ENCODE measurements around the gene ENTHD1. TPM values are rescaled to one million over a fixed set of nuclear protein-coding genes. Genes with fewer than 3 reads are reported as not detected.

Gene ENTHD1
- total RNA-seq, 1 donor from 2014 or later, result not detected

DNA sequence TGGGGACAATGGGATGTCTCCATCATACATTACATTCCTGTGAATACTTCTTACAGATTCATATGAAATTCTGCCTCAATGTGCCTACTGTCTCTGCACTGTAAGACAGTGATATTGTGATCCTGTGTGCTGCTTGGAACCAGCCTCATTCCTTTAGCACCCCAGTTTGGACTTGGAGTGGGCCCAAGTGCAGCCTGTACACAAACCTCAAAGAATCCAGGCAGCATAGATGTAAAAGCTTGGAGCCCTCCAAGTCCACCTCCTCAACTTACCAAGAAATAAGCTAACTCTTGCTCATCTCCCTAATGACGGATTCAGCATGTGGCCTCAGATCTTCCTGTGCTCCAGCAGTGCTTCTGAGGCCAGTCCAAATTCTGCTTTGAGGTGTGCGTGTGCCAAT, 31.7 kb upstream of the ENTHD1 start:
- H3K27ac Mint-ChIP-seq (ENCODE audit: unreplicated experiment), result no peak overlapping the region
- no peaks in the 10 kb centered on the region for H3K36me3 Mint-ChIP-seq (ENCODE audit: unreplicated experiment)
- no peak for DNase-seq
- H3K4me3 Mint-ChIP-seq (ENCODE audit: unreplicated experiment), result no peak overlapping the region
- TF ChIP-seq, protein P1, sequence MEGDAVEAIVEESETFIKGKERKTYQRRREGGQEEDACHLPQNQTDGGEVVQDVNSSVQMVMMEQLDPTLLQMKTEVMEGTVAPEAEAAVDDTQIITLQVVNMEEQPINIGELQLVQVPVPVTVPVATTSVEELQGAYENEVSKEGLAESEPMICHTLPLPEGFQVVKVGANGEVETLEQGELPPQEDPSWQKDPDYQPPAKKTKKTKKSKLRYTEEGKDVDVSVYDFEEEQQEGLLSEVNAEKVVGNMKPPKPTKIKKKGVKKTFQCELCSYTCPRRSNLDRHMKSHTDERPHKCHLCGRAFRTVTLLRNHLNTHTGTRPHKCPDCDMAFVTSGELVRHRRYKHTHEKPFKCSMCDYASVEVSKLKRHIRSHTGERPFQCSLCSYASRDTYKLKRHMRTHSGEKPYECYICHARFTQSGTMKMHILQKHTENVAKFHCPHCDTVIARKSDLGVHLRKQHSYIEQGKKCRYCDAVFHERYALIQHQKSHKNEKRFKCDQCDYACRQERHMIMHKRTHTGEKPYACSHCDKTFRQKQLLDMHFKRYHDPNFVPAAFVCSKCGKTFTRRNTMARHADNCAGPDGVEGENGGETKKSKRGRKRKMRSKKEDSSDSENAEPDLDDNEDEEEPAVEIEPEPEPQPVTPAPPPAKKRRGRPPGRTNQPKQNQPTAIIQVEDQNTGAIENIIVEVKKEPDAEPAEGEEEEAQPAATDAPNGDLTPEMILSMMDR (IDR thresholded peaks at IDR 0.05; ENCODE audit: partially characterized antibody, unreplicated experiment), result no peak
- peaks cover 5% of the 10 kb centered on the region for H3K4me1 Mint-ChIP-seq (ENCODE audit: low read depth, unreplicated experiment)
- H3K9me3 Mint-ChIP-seq (ENCODE audit: unreplicated experiment), result peaks cover 1% of the 10 kb centered on the region
- H3K27me3 Mint-ChIP-seq (ENCODE audit: unreplicated experiment), result no peaks in the 10 kb centered on the region

DNA sequence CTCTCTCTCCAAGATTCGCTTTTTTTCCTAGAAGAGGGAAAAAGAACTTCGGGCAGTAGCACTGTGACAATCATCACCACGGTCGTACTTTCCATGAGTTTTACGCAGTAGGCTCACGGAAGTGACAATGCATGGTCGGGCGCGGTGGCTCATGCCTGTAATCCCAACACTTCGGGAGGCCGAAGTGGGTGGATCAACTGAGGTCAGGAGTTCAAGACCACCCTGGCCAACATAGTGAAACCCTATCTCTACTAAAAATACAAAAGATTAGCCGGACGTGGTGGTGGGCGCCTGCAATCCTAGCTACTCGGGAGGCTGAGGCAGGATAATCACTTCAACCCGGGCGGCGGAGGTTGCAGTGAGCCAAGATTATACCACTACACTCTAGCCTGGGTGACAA, 30.7 kb upstream of the ENTHD1 start:
- peaks cover 7% of the 10 kb centered on the region for H3K4me1 Mint-ChIP-seq (ENCODE audit: low read depth, unreplicated experiment)
- H3K36me3 Mint-ChIP-seq (ENCODE audit: unreplicated experiment), result no peaks in the 10 kb centered on the region
- no peaks in the 10 kb centered on the region for H3K27me3 Mint-ChIP-seq (ENCODE audit: unreplicated experiment)

DNA sequence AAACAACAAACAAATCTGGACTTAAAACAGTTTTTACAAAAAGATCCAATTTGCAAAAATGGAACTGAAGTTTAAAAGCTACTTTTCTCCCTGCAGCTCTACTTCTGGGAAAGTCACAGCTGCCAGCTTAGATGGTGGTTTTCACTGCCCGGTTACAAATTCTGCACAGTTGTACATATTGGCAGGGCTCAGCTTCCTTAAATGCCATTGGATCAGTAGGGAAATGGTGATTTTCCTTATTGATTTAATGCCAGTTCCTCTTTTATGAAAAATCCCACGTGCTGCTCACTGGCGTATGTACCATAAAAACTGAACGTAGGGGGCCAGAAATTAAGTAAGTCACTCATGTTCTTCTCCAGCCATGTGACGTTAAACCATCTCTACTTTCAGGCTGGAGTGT, 30.1 kb upstream of the ENTHD1 start:
- Mint-ChIP-seq H3K4me1 (ENCODE audit: low read depth, unreplicated experiment) (peaks cover 7% of the 10 kb centered on the region), H3K36me3 (ENCODE audit: unreplicated experiment) (no peaks in the 10 kb centered on the region), H3K4me3 (ENCODE audit: unreplicated experiment) (no peak overlapping the region), H3K27ac (ENCODE audit: unreplicated experiment) (no peak overlapping the region), H3K27me3 (ENCODE audit: unreplicated experiment) (no peaks in the 10 kb centered on the region), H3K9me3 (ENCODE audit: unreplicated experiment) (peaks cover 1% of the 10 kb centered on the region)
- TF ChIP-seq, protein P1 (IDR thresholded peaks at IDR 0.05; ENCODE audit: partially characterized antibody, unreplicated experiment), result no peak
- no peak for DNase-seq

More for the DNA sequence above, 30.7 kb upstream of the ENTHD1 start:
- no peak for DNase-seq
- Mint-ChIP-seq H3K27ac (ENCODE audit: unreplicated experiment) (no peak overlapping the region), H3K4me3 (ENCODE audit: unreplicated experiment) (no peak overlapping the region), H3K9me3 (ENCODE audit: unreplicated experiment) (peaks cover 1% of the 10 kb centered on the region)
- TF ChIP-seq, protein P1 (IDR thresholded peaks at IDR 0.05; ENCODE audit: partially characterized antibody, unreplicated experiment), result no peak

DNA sequence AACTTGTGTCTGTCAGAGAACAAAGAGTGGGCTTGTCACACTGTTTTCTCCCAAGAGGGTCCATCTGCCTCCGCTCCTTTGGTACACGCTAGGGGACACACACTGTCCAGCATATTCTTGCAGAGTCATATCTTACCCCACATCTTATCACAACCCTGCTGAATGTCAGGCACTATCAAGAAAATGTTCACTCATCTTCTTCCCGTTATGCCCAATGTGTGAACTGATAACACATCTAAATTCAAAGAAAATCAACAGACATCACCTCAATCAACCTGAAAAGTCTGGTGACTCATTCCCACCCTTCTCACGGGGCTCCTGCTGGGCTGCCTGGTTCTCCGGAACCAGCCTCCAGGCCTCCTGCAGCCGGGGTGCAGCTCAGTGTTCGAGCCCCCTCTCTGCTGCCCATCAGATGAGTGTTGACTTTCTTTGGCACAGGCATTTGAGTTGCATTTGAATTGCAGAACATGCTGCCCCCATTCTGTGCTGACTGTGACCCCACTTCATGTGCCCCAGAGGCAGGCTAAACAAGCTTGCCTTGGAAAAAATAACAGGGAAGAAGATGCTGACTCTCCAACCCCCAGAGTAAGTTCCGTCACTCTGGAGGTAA, 26.7 kb upstream of the ENTHD1 start:
- H3K9me3 Mint-ChIP-seq (ENCODE audit: unreplicated experiment), result peaks cover 1% of the 10 kb centered on the region
- H3K27ac Mint-ChIP-seq (ENCODE audit: unreplicated experiment), result no peak overlapping the region
- no peaks in the 10 kb centered on the region for H3K27me3 Mint-ChIP-seq (ENCODE audit: unreplicated experiment)
- TF ChIP-seq, protein P1 (IDR thresholded peaks at IDR 0.05; ENCODE audit: partially characterized antibody, unreplicated experiment), result no peak
- no peak overlapping the region for H3K4me3 Mint-ChIP-seq (ENCODE audit: unreplicated experiment)
- H3K4me1 Mint-ChIP-seq (ENCODE audit: low read depth, unreplicated experiment), result peaks cover 16% of the 10 kb centered on the region
- no peak for DNase-seq
- no peaks in the 10 kb centered on the region for H3K36me3 Mint-ChIP-seq (ENCODE audit: unreplicated experiment)

DNA sequence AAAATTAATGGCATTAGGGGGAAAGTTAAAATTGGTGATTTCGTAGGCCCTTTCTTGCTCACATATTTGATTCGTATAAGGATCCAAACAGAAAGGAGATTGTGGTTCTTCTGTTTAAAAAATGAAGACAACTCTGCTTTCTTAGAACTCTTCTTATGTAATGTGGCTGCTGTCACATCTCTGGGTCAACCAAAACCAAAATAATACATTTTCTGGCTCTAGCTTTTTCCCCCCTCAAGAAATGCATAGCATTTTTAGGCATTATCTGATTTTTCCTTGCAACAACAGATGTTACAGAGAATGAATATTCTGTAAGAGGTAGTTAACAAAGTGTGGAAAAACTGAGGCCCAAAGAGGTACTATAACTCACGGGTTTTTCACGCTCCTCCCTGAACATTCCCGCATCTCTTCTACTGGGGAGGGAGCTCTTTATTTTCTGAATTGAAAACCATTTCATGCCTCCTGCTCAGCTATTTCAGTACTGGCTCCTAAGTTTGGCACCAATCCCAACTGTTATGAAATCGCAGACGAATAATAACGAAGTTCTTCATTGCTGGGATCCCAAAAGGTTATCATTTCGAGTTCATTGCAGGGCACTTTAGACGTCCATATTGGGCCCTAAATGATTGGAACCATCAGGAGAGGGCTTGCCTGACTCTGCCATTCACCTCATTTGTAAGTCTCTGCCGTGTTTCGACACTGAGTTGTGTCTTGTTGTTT, 24.4 kb upstream of the ENTHD1 start:
- Mint-ChIP-seq H3K27ac (ENCODE audit: unreplicated experiment) (no peak overlapping the region), H3K36me3 (ENCODE audit: unreplicated experiment) (no peaks in the 10 kb centered on the region), H3K4me3 (ENCODE audit: unreplicated experiment) (no peak overlapping the region), H3K27me3 (ENCODE audit: unreplicated experiment) (no peaks in the 10 kb centered on the region), H3K4me1 (ENCODE audit: low read depth, unreplicated experiment) (peaks cover 18% of the 10 kb centered on the region), H3K9me3 (ENCODE audit: unreplicated experiment) (peaks cover 1% of the 10 kb centered on the region)
- no peak for DNase-seq
- TF ChIP-seq, protein P1 (IDR thresholded peaks at IDR 0.05; ENCODE audit: partially characterized antibody, unreplicated experiment), result no peak

Measured in glutamatergic neuron (in vitro differentiated cells).